GM21528 (cell line): ENCODE data around the gene PIGV.

Experiments
- ATAC-seq: cut with Tn5 transposase; IDR thresholded peaks from one replicate; pipeline ENCODE4 v1.9.1; 2021; ENCODE audit warnings: mild to moderate bottlenecking, moderate library complexity; ENCODE audit not compliant: unreplicated experiment, low FRiP score

Gene PIGV

DNA sequence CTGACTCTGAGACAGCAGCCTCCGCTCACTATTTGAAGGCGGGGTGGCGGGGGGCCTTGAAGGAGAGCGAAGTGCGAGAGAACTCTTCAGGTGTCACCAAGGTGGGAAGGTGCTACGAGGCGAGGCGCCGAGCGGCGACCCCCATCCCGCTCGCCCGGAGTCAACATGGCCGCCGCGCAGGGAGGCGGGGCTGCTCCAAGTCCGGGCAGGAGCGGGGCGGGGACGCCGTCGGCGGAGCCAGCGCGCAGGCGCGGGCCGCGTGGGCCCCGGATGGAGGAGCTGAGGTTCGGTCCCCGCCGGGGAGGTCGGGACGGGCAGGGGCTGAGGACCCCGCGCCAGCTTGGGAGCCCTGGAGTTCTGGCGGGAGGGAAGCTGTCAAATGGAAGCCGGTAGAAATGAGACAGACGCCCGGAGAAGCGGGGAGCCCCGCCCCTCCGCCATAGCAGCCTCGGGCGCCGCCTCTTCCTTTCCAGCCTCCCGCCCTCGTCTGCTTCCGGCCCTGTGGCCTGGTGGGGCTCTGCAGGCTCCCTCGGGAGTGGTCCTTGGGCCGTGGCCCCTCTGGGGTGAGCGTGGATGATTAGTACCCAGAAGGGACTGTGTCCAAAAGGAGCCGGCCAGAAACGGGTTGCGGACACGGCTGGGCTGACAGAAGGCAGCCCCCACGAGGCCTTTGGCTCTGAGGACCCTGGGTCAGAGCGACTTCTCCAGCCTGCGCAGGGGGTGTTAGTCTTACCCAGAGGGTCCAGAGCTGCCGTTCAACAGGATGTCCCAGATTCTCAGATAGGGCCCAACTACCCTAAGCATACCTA, at the start of gene PIGV:
Gene PIGV (plus strand): TSS at position 245 of the 809 bp plus-strand sequence. CDS start 2,866 bp downstream, outside the sequence.
- ATAC-seq, result peak; percentile 59

DNA sequence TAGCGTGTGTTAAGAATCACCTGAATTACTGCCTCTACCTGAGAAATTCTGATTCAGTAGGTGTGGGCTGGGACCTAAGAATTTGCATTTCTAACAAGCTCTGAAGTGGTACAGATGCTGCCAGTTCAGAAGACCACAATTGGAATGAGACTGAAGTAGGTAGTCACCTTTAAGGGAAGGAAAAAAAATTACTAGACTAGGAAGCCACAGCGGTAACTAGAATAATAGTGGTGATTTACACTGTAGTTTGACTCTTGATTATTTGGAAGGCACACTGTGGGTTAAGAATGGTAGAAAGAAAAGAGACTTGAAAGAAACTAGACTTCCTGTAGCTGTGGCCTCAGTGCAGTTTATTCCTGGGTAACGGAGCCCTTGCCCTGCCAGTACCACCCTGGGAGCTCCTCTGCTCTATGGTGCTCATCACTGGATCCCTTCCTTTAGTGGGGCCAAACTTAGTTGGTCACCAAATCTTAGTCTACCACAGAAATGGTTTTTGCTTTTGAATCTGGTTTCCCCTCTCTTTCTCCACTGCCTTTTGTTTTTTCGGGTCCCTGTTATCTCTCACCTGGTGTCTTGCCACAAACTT, 48.3 kb upstream of the PIGV start:
- ATAC-seq, result no peak

GRCh38 chr1:26740023-26740634, 47.6 kb upstream of the PIGV start:
- no peak for ATAC-seq

DNA sequence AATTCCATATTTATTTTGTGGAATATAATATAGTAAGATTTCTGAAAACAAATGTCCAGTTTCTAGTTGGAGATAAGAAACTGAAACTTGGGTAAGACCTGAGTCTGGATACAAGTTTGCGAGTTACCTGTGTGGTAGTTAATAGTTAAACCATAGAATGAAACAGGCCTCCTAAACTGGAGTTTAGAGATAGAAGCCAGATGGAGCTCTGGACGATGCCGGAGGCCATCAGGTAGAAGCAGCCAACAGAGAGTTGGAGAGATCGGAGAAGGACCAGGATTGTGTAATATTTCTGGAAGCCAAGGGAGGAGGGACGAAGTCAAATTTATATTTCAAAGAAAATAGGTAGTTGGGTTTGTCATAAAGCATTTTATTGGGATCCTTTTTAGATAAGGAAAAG, 46.8 kb upstream of the PIGV start:
- no peak for ATAC-seq

DNA sequence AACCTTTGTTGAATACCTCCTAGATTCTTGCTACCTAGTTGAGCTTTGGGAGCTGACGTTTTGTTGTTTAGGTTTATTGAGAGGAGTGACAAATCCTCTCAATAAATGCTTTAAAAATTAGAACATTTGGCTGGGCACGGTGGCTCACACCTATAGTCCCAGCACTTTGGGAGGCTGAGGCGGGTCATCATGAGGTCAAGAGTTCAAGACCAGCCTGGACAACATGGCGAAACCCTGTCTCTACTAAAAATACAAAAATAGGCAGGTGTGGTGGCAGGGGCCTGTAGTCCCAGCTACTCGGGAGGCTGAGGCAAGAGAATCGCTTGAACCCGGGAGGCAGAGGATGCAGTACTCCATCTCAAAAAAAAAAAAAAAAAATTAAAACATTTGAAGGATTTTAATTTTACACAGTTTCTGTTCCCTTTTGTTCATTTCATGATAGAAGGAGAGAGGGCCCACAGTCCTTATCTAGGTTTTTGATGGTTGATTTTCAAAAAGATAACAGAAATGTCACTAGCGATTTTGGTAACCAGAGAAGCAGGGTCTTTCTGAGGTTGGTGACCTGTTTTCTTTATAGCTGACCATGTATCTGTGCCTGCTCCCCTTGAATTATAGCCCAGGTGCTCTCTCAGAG, 44.2 kb upstream of the PIGV start:
- ATAC-seq, result no peak

GRCh38 chr1:26744075-26744959, 43.4 kb upstream of the PIGV start:
- ATAC-seq, result peak; percentile 93

GRCh38 chr1:26745191-26745590, 42.6 kb upstream of the PIGV start:
- ATAC-seq, result no peak

GRCh38 chr1:26747048-26747447, 40.7 kb upstream of the PIGV start:
- no peak for ATAC-seq

DNA sequence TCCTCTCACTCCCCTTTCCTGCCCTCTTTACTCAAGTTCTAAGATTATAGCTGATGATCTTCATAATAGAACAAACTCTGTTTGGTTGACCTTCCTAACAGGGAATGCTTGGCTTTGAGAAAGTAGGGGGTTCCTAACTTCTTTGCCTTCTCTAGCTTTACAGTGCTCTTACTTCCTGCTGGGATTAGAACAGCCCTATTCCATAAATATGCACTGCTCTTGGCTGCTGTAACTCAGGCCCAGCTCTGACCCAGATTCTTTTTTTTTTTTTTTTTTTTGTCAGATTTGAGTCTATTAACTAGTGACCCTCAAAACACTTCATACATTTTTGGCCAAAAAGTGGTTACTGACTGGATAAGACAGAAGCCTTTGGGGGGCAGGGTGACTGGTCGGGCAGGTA, 39.4 kb upstream of the PIGV start:
- no peak for ATAC-seq

DNA sequence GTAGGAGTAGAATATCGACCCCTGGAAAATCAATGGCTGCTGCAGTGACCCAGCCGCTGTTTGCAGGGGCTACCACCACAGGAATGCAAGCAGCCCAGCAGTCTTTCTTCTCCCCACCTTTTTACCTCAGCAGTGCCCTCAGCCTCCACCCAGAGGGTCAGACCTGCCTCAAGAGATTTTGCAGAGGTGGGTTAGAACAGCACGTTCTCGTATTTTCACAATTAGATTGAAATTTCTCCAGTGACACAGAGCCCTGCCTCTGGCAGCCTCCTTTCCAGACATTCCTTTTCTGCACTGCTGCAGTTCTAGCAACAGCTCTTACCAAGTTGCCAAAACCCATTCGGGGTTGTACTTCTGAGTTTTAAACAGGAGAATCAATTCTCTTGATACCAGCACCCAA, 38.3 kb upstream of the PIGV start:
- ATAC-seq, result no peak

DNA sequence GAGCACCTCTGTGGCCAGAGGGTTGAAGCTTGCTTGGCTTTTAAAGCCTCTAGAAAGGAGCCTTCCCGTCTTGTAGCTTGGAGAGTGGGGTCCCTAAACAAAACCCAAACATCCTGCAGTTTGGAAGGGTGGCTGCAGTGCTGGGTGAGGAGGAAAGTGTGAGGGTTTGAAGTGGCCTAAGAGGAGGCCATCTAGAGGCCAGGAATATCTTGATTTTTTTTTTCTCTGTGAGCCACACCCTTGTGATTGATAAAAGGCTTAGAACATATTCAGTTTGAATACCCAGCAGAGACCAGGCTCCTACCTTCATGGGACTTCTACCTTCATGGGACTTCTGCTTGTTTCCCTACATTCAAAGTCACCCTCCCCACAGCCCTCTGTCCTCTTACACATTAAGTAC, 37.3 kb upstream of the PIGV start:
- no peak for ATAC-seq

DNA sequence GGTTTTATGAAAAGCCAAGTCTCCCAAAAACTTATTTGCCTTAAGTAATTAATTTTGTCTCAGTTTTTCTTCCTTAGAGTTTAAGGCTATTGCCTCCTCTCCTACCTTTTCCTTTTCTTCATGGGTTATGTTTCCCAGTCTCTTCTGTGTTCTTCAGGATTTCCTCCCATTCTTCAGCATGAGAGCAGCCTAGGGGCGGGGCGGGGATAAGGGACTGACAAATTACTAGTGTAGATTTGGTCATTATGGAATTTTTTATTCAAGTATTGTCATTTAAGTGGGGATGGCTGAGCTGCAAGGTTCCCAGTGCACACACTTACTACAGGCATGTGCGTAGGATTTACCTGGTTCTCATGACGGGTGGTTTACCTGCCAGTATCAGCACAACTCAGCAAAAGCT, 35.2 kb upstream of the PIGV start:
- no peak for ATAC-seq

GRCh38 chr1:26754086-26754874, 33.5 kb upstream of the PIGV start:
- no peak for ATAC-seq

GRCh38 chr1:26758358-26758757, 29.4 kb upstream of the PIGV start:
- ATAC-seq, result no peak

GRCh38 chr1:26759531-26759930, 28.2 kb upstream of the PIGV start:
- no peak for ATAC-seq

GRCh38 chr1:26761217-26761616, 26.5 kb upstream of the PIGV start:
- ATAC-seq, result no peak

- ATAC-seq, result no peak
These were observed 20.0 kb upstream of the PIGV start for GRCh38 chr1:26767714-26768113.

- no peak for ATAC-seq
These were observed 19.0 kb upstream of the PIGV start for GRCh38 chr1:26768755-26769154.

DNA sequence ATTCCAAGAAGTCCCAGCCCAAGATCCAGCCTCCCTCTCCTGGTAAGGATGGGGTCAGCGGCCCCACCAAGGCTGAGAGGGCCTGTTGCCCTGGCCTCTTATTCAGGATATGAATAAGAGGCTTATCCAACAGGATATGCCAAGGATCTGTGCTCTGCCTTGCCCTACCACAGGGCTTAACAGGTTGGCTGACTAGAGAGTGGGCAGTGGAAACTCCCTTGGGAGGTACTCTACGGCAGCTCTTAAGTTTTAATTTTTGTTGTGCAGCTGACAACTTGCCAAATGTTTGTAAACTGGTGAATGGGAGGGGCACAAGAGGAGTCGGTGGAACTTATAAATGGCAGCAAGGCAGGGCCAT, 16.5 kb upstream of the PIGV start:
- ATAC-seq, result no peak
